Suprapubic skin (tissue), 3 donors: Measurements from ENCODE around the gene SLN.

ENCODE experiments used
- CTCF ChIP-seq, 2 donors: fragments of 200-600 bp in 1 of 2; fragments of 450-650 bp in 1 of 2; sonication (generic) in 1 of 2; IDR thresholded peaks; one replicate each; pipeline ENCODE4 v1.5.1; 2016 to 2019; ENCODE audit warnings: antibody characterized with exemption in 2 of 2, mild to moderate bottlenecking in 1 of 2, moderate library complexity in 1 of 2
- EP300 ChIP-seq: sonication (generic); formaldehyde crosslinking; IDR thresholded peaks from one replicate; pipeline ENCODE4 v1.6.1; 2017; ENCODE audit warnings: antibody characterized with exemption
- POLR2A ChIP-seq, 2 donors: fragments of 450-650 bp; IDR thresholded peaks; one replicate each; pipeline ENCODE4 v1.6.1; 2017; ENCODE audit warnings: antibody characterized with exemption in 2 of 2, mild to moderate bottlenecking in 2 of 2, moderate library complexity in 2 of 2

DNA sequence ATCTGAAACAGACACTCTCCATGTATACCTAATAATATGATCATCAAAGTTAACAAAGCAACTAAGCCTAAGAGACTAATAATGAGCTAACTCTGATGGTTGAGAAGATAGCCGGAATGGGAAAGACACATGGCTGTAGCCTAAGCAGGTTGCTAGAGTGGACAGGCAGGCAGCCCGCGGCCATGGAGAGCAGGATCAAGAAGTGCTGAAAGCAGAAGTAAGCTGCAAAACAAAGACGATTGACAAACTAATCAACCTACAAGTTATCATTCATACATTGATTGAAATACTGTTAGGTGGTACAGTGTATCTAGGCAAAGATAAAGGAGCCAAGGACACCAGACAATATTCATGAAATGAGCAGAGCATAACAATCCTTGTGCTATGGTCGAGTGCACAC, 29.3 kb downstream of the SLN start:
- TF ChIP-seq POLR2A (IDR thresholded peaks at IDR 0.05) (no peak), CTCF (IDR thresholded peaks at IDR 0.05) (no peak), EP300 (no peak)
